Gastrocnemius medialis (tissue), 4 donors: ENCODE measurements around the gene MSANTD3. TPM values are rescaled to one million over a fixed set of nuclear protein-coding genes. Genes with fewer than 3 reads are reported as not detected.

Source experiments
- ATAC-seq, 2 donors: fragments of 150-250 bp; one replicate each; pipeline ENCODE4 v1.9.1; 2016
- DNase-seq, 2 donors: peaks; one replicate each; pipeline ENCODE4 v3.0.0-alpha.2; 2019
- H3K27ac ChIP-seq, 4 donors: fragments of 200-600 bp; sonication (generic); 1 replicate in 1 of 4; 2 replicates in 3 of 4; pipeline ENCODE4 v1.5.1; 2016 to 2018; ENCODE audit warnings: mild to moderate bottlenecking in 2 of 4, moderate library complexity in 1 of 4
- H3K27me3 ChIP-seq, 3 donors: fragments of 200-600 bp; sonication (generic) in 2 of 3; 1 replicate in 1 of 3; 2 replicates in 2 of 3; pipeline versions ENCODE4 v1.5.1 to v1.6.0; 2016 to 2019; ENCODE audit warnings: mild to moderate bottlenecking in 1 of 3, moderate library complexity in 1 of 3
- H3K36me3 ChIP-seq, 2 donors: fragments of 200-600 bp; sonication (generic) in 1 of 2; one replicate each; pipeline ENCODE4 v1.5.1; 2017 to 2018
- H3K4me1 ChIP-seq, 2 donors: fragments of 200-600 bp; sonication (generic) in 1 of 2; one replicate each; pipeline ENCODE4 v1.5.1; 2016 to 2017; ENCODE audit warnings: mild to moderate bottlenecking in 2 of 2
- H3K4me3 ChIP-seq, 4 donors: fragments of 200-600 bp; sonication (generic) in 3 of 4; 1 replicate in 1 of 4; 2 replicates in 3 of 4; pipeline ENCODE4 v1.5.1; 2016 to 2019; ENCODE audit warnings: mild to moderate bottlenecking in 2 of 4
- H3K9me3 ChIP-seq, 3 donors: fragments of 200-600 bp; sonication (generic) in 2 of 3; 1 replicate in 1 of 3; 2 replicates in 2 of 3; pipeline ENCODE4 v1.5.1; 2016 to 2019
- CTCF ChIP-seq, 5 experiments: fragments of 450-650 bp in 3 of 5; fragments of 200-600 bp in 2 of 5; sonication (generic) in 2 of 5; IDR thresholded peaks in 4 of 5; conservative IDR thresholded peaks in 1 of 5; 1 replicate in 4 of 5; 2 replicates in 1 of 5; pipeline ENCODE4 v1.5.1; 2016 to 2019; ENCODE audit warnings: antibody characterized with exemption in 5 of 5, mild to moderate bottlenecking in 3 of 5, moderate library complexity in 3 of 5
- POLR2A ChIP-seq, 2 donors: fragments of 450-650 bp; IDR thresholded peaks; one replicate each; pipeline ENCODE4 v1.6.1; 2017; ENCODE audit warnings: antibody characterized with exemption in 2 of 2, mild to moderate bottlenecking in 2 of 2, moderate library complexity in 2 of 2
- in situ Hi-C, 4 donors: fragments of 200-750 bp; cut with MboI; loops; one replicate each; pipeline versions ENCODE4 v1.15.0 to v1.8.0; 2017; ENCODE audit warnings: low sequenced_read_pairs in 4 of 4
- intact Hi-C: fragments of 100-400 bp; cut with DNase I; formaldehyde crosslinking; loops from one replicate; pipeline ENCODE4 v1.15.1; 2023; ENCODE audit warnings: low total_unique reads
- total RNA-seq, 4 donors: library from RNA; depleted of rRNA; stranded (reverse); fragments of >200 nt; gene quantifications; one replicate each; pipeline versions ENCODE4 v1.1.0 to v1.2.3, GENCODE V29; 2016

Gene MSANTD3
- total RNA-seq, 4 donors from 2014 or later, result 23.3 to 62.6 (median 40.1) TPM

- no peaks in the 10 kb centered on the region for H3K9me3 ChIP-seq
- ATAC-seq (no peak), DNase-seq (no peak)
- H3K27me3 ChIP-seq, result no peaks in the 10 kb centered on the region
- TF ChIP-seq CTCF (IDR thresholded peaks at IDR 0.05 in 4 of 5, conservative IDR thresholded peaks at IDR 0.05 in 1 of 5), result no peak
- TF ChIP-seq POLR2A (IDR thresholded peaks at IDR 0.05), result no peak
- no peak overlapping the region for H3K27ac ChIP-seq
- H3K36me3 ChIP-seq, result no peaks in the 10 kb centered on the region
- no peaks in the 10 kb centered on the region for H3K4me1 ChIP-seq
- in situ Hi-C loops (no loop called here), intact Hi-C loops (no loop called here)
- no peak overlapping the region for H3K4me3 ChIP-seq
Measured at GRCh38 chr9:100477241-100477640, 50.3 kb downstream of the MSANTD3 start.

DNA sequence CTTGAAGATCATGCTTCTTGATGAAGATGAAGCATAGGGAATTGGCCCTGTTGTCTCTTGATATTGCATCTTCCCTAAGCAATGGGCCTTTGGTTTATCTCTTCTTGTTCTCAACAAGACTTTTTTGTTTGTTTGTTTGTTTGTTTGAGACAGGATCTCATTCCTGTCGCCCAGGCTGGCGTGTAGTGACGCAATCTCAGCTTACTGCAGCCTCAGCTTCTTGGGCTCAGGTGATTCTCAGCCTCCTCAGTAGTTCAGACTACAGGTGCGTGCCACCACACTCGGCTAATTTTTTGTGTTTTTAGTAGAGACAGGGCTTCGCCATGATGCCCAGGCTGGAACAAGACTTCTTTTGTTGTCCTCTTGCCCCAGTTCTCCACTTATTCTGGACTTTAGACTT lies 51.2 kb downstream of the MSANTD3 start:
- Histone ChIP-seq H3K27me3 (no peaks in the 10 kb centered on the region), H3K4me3 (no peak overlapping the region), H3K4me1 (no peaks in the 10 kb centered on the region), H3K36me3 (no peaks in the 10 kb centered on the region), H3K9me3 (no peaks in the 10 kb centered on the region), H3K27ac (no peak overlapping the region)
- DNase-seq, result no peak
- in situ Hi-C loops (no loop called here), intact Hi-C loops (no loop called here)
- TF ChIP-seq CTCF (IDR thresholded peaks at IDR 0.05 in 4 of 5, conservative IDR thresholded peaks at IDR 0.05 in 1 of 5), result no peak
- no peak for TF ChIP-seq POLR2A (IDR thresholded peaks at IDR 0.05)
- no peak for ATAC-seq

DNA sequence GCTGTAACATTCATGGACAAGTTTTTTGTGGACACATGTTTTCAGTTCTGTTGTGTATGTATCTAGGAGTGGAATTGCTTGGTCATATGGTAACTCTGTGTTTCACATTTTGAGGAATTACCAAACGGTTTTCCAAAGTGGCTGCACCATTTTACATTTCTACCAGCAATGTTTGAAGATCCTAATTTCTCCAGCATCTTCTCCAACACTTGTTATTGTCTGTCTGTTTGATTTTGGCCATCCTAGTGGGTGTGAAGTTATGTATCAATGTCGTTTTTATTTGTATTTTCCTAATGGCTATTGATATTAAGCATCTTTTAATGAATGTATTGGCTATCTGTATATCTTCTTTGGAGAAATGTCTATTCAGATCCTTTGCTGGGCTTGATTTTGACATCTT lies 52.9 kb downstream of the MSANTD3 start:
- in situ Hi-C loops (no loop called here), intact Hi-C loops (loop anchor here (10.0 kb wide), 1 partner anchor 125 kb away; the partner anchor contains the start of gene TEX10)
- no peaks in the 10 kb centered on the region for H3K4me1 ChIP-seq
- H3K36me3 ChIP-seq, result no peaks in the 10 kb centered on the region
- H3K9me3 ChIP-seq, result no peaks in the 10 kb centered on the region
- H3K27ac ChIP-seq, result no peak overlapping the region
- no peak overlapping the region for H3K4me3 ChIP-seq
- TF ChIP-seq CTCF (IDR thresholded peaks at IDR 0.05 in 4 of 5, conservative IDR thresholded peaks at IDR 0.05 in 1 of 5), result no peak
- TF ChIP-seq POLR2A (IDR thresholded peaks at IDR 0.05), result no peak
- no peak for ATAC-seq
- no peaks in the 10 kb centered on the region for H3K27me3 ChIP-seq
- DNase-seq, result no peak

- ATAC-seq, result no peak
- intact Hi-C loops, result loop anchor here (5.0 to 10.0 kb wide), 2 partner anchors 58 to 130 kb away; partner anchors contain the start of genes MSANTD3 and TEX10
- no peak for DNase-seq
- TF ChIP-seq CTCF (IDR thresholded peaks at IDR 0.05 in 4 of 5, conservative IDR thresholded peaks at IDR 0.05 in 1 of 5) (no peak), POLR2A (IDR thresholded peaks at IDR 0.05) (no peak)
- in situ Hi-C loops, result no loop called here
- Histone ChIP-seq H3K36me3 (no peaks in the 10 kb centered on the region), H3K9me3 (no peaks in the 10 kb centered on the region), H3K27ac (no peak overlapping the region), H3K4me1 (no peaks in the 10 kb centered on the region), H3K4me3 (no peak overlapping the region), H3K27me3 (no peaks in the 10 kb centered on the region)
Measured at GRCh38 chr9:100485196-100485595, 58.3 kb downstream of the MSANTD3 start.
